GM18873 (cell line): ENCODE data around the gene LIPC.

Experiments used
- ATAC-seq: cut with Tn5 transposase; IDR thresholded peaks from one replicate; pipeline ENCODE4 v1.9.1; 2021; ENCODE audit warnings: mild to moderate bottlenecking, moderate library complexity, moderate number of reproducible peaks; ENCODE audit not compliant: unreplicated experiment, low FRiP score

Gene LIPC

DNA sequence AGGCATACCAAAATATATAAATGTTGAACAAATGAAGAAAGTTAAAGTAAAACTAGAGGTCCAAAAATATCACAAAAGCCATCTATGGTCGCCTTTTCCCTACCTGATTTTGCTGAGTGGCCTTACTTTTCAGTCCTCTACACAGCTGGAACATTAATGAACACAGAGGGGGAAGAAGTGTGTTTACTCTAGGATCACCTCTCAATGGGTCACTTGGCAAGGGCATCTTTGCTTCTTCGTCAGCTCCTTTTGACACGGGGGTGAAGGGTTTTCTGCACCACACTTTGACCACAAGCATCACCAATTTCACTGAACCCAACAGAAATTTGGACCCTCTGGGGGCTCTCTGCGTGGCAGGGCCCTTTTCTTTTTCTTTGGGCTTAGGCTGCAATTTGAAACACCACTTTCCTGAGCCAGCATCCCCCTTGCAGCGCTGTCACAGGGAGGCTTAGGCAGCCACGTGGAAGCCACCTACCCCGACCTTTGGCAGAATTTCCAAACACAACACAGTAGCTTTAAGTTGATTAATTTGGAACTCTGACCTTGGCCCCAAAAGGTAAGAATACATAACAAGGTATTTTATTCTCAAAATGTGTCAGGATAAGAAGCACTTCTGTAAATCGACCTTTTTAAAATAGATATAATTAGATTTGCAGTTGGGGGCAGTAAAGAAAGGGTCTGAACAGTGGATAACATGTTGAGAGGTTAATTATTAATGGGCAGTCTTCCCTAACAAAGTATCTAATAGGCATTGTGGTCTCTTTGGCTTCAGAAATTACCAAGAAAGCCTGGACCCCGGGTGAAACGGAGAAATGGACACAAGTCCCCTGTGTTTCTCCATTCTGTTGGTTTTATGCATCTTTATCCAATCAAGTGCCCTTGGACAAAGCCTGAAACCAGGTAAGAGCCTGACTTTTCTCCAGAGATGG lies at the start of gene LIPC:
LIPC (plus strand) TSS at position 771 of the 929 bp plus-strand sequence; CDS start at position 813, 42 bp downstream.
- ATAC-seq, result no peak

DNA sequence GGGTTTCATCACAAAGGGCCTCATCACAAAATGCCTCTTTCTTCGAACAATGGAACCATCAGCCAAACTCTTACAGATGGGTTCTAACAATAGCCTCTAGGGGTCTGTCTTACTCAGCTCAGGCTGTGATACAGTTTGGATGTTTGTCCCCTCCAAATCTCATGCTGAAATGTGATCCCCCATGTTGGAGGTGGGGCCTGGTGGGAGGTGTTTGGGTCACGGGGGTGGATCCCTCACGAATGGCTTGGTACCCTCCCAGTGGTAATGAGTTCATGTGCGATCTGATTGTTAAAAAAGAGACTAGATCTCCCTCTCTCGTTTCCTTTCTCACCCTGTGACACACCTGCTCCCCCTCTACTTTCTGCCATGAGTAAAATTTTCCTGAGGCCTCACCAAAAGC lies 47.9 kb upstream of the LIPC start:
- no peak for ATAC-seq

DNA sequence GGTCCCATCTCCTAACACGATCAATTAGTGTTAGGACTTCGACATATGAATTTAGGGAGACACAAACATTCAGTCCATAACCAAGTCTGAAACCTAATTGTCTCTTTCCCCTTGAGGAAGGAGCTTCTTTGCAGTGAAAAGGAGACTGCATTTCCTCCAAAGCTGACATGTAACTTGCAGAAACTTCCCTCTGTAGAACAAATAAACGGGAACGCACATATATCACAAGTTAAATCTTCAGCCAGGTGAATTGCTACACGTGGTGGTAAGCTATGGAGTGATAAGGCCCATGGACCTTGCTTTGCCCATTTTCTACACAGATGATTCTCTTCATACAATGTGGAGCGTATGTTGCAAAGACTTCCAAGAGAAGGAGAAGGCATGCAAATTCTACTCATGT lies 47.1 kb upstream of the LIPC start:
- no peak for ATAC-seq

GRCh38 chr15:58386081-58386480 lies 45.7 kb upstream of the LIPC start:
- no peak for ATAC-seq

- ATAC-seq, result no peak
Observed at GRCh38 chr15:58386641-58387040, 45.1 kb upstream of the LIPC start.

DNA sequence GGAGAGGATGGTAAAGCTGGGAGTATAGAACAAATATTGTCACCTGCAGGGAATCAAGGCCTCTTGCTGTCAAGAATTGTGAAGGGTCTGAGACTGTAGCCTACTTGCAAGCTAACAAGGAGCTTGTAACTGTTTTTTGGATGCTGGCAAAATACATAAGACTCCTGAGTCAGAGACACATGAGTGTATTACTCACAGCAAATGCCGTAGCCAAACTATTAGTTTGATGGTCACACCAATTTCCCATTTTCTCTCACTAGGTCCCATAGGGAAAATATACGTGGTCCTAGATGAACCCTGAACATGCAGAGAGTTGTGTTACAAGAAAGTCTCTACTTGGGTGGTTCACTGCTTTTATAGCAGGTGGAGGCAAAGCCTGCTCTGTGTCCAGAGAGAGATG lies 44.7 kb upstream of the LIPC start:
- ATAC-seq, result no peak

GRCh38 chr15:58388211-58388610 lies 43.6 kb upstream of the LIPC start:
- no peak for ATAC-seq

DNA sequence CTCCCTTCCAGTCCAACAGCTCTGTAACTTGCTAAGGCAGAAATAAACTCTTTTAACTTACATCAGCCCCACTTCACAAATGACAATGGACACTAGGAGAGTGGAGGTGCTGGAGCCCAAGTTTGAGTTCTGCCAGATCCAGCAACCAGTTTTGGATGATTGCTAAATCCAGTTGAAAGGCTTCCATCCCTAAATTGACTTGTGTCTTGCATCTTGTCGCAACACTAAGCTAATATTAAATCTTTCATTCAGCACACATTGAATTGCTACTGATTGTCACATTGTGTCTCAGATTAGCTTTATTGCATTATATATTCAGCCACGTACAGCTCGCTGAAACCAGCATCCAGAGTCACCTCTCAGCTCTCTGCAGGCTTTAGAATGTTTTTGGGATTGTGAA lies 41.7 kb upstream of the LIPC start:
- no peak for ATAC-seq

DNA sequence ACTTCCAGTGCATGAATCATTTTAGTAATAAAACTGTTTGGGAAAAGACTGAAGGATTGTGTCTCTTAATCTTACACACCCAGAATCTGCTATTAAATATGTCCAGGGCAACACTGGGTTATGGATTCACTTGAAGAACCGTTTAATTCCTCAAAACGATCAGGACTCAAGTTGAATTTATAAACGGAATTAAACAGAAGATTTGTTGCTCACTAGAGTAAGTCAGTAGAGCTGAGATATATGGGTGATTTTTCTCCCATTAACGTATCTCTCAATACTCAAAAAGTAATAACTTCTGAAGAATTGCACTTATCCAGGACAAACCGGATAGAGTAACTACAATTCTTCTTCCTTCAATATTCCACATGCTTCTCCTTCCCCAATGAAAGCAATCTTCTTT lies 41.1 kb upstream of the LIPC start:
- ATAC-seq, result no peak

- no peak for ATAC-seq
Observed at GRCh38 chr15:58391088-58391487, 40.7 kb upstream of the LIPC start.

GRCh38 chr15:58392141-58392540 lies 39.6 kb upstream of the LIPC start:
- no peak for ATAC-seq

DNA sequence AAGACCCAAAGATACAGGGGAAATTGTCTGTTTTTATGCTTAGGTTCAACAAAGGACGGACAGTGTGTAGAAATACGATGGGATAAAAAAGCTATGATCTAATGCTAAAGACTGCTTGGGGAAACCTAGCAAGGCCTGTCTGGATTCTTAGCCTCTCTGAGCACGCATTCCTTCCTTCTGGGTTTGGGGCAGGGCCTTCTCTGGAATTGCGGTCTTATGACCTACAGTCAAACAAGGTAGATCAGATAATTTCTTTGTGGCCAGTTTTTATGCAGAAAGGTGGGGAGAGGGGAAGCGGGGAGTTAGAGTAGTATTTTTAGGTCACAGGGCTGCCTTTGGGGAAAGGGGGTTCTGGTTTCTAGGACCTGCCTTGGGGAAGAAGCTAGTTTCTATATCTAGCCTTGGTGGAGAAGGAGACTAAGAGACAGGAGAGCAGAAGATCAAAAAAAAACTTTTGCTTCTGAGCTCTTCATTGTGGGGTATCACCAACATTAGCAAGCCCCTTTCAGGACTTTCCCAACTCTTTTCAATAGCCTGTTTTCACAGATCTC lies 39.1 kb upstream of the LIPC start:
- no peak for ATAC-seq

GRCh38 chr15:58393241-58393662 lies 38.5 kb upstream of the LIPC start:
- ATAC-seq, result no peak

GRCh38 chr15:58396181-58396580 lies 35.6 kb upstream of the LIPC start:
- ATAC-seq, result no peak

GRCh38 chr15:58398071-58398470 lies 33.7 kb upstream of the LIPC start:
- ATAC-seq, result no peak

DNA sequence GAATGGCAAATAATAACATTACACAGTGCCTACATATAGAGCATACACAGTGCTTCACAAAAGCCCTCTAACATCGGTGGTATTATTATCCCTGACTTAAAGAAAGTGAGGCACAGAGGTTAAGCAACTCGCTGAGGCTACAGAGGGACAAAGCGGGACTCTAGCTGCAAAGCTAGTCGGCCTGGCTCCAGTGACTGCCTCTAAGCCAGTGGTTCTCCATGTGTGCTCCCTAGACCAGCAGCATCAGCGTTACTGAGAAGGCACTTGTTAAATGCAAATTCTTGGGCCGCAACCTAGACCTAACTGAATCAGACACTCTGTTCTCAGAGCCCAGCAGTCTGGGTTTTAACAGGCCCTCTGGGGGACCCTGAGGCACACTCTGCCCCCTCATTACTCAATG lies 33.1 kb upstream of the LIPC start:
- no peak for ATAC-seq

- ATAC-seq, result no peak
Observed at GRCh38 chr15:58399739-58400138, 32.1 kb upstream of the LIPC start.

GRCh38 chr15:58401276-58401675 lies 30.5 kb upstream of the LIPC start:
- no peak for ATAC-seq

DNA sequence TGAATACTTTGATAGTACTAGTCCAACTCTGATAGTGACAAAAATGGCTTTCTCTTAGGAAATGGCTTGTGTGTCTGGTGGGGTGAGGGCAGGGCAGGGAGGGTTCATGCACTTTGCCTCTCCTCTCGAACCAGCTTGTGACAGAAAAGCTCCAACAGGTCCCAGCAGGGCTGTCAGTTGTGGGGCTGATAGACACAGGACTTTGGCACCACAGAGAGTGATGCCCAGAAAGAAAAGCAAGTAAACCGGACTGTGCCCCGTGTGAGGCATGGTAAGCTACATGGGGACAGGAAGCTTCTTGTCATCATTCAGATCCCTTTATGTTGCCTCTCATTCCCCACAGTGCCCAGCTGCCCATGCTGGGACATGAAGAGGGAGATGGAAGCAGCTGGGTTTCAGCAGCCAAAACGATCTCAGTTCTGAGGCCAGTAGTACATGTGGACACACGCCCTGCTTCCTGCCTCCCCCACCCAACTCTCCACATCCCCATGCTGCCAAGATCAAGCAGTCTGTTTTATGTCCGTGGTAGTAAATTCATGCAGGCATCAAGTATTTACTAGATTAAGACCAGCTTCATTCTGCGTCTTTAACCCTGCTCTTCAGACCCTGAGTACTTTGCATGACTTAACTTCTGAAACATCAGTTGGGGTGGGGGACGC lies 29.7 kb upstream of the LIPC start:
- no peak for ATAC-seq

DNA sequence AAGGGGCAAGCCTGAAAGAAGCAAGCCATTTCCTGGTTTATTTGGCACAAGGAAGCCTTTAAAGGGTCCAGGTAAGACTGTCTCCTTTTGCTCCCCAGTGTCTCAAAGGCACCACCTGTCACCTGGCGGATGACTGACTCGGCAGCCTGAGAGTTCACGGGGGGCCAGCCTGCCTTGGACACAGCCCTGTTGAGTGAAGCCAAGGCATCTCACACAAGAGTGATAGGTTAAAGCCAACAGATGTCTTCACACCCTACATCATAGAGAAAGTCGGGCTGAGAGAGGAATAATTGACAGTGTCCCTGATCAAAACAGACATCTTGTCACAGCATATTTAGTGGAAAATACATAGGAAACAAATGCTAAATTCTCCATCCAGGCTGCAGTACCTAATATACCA lies 28.2 kb upstream of the LIPC start:
- no peak for ATAC-seq

DNA sequence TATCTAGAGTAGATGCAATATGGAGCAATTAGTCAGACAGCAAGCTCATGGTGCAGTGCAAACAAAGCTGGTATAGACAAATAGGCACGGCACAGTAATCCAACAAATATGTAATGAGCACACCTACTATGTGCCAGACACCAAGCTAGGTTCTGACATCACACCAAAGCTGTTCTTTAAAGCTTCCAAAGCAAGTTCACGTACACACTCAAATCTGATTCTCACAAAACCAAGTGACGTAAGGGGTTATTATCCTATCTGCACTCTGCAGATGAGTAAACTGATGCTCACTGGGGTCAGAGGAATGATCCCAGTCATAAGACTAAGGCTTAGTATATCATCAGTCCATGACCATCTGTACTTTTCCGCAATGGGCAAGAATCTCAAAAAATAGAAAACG lies 27.8 kb upstream of the LIPC start:
- ATAC-seq, result no peak

GRCh38 chr15:58404722-58405121 lies 27.1 kb upstream of the LIPC start:
- no peak for ATAC-seq
